Measurements from ENCODE around the gene SPHK2.

The SPHK2 gene

GRCh38 chr19:48587387-48587786 lies 31.9 kb upstream of the SPHK2 start:
- no peaks in the 10 kb centered on the region for H3K36me3 ChIP-seq (ENCODE audit: control insufficient read depth in 1 of 2, insufficient read depth in 2 of 2, low read length in 2 of 2)

GRCh38 chr19:48588670-48589401 lies 30.5 kb upstream of the SPHK2 start:
- peak; percentile 92 to 98 for DNase-seq
- Histone ChIP-seq H3K27me3 (ENCODE audit: insufficient read depth, low read length) (no peaks in the 10 kb centered on the region), H4K12ac (ENCODE audit: low read depth, low read length) (no peak overlapping the region), H3K27ac (ENCODE audit: low read depth, low read length) (no peak overlapping the region), H3K4ac (ENCODE audit: low read depth, low read length) (no peak overlapping the region), H4K8ac (ENCODE audit: low read depth, low read length) (peak overlapping the region; percentile 75), H3K9me3 (ENCODE audit: insufficient read depth, low read depth, low read length) (no peaks in the 10 kb centered on the region), H2BK5ac (ENCODE audit: low read depth, low read length, poor library complexity) (no peak overlapping the region), H3K14ac (ENCODE audit: low read length) (no peak overlapping the region), H3K79me2 (ENCODE audit: control insufficient read depth, insufficient read depth, low read length, poor library complexity) (no peaks in the 10 kb centered on the region), H3K18ac (ENCODE audit: low read length) (peak overlapping the region; percentile 30), H3K79me1 (ENCODE audit: low read length) (peaks cover 3% of the 10 kb centered on the region), H2AFZ (ENCODE audit: insufficient read depth, low read length, poor library complexity) (peak overlapping the region; percentile 21), H3K4me3 (ENCODE audit: low read depth, low read length) (no peak overlapping the region), H2BK120ac (ENCODE audit: insufficient read depth, low read length, poor library complexity) (no peak overlapping the region), H3K4me1 (ENCODE audit: control insufficient read depth in 1 of 2, insufficient read depth in 2 of 2, low read length in 2 of 2) (peaks cover 0 to 5% of the 10 kb centered on the region in 2 experiments), H2BK12ac (ENCODE audit: low read length) (peak overlapping the region; percentile 41), H3K36me3 (ENCODE audit: control insufficient read depth in 1 of 2, insufficient read depth in 2 of 2, low read length in 2 of 2) (no peaks in the 10 kb centered on the region), H3K23ac (ENCODE audit: low read length) (no peak overlapping the region), H2AK5ac (ENCODE audit: low read length) (no peak overlapping the region), H4K91ac (ENCODE audit: low read depth, low read length) (no peak overlapping the region), H3K4me2 (ENCODE audit: low read length) (peak overlapping the region; percentile 75), H3K9ac (ENCODE audit: low read length) (no peak overlapping the region)
- no CpG with 5 or more reads among the region's 36 CpGs for whole genome bisulfite sequencing (ENCODE audit: extremely low coverage, insufficient coverage, insufficient read length)

More at GRCh38 chr19:48587387-48587786, 31.9 kb upstream of the SPHK2 start:
- Histone ChIP-seq H2BK12ac (ENCODE audit: low read length) (no peak overlapping the region), H3K4me1 (ENCODE audit: control insufficient read depth in 1 of 2, insufficient read depth in 2 of 2, low read length in 2 of 2) (peaks cover 0 to 5% of the 10 kb centered on the region in 2 experiments), H3K4me3 (ENCODE audit: low read depth, low read length) (no peak overlapping the region), H4K91ac (ENCODE audit: low read depth, low read length) (no peak overlapping the region), H2BK120ac (ENCODE audit: insufficient read depth, low read length, poor library complexity) (no peak overlapping the region), H3K27ac (ENCODE audit: low read depth, low read length) (no peak overlapping the region), H3K9ac (ENCODE audit: low read length) (no peak overlapping the region), H3K79me1 (ENCODE audit: low read length) (peaks cover 3% of the 10 kb centered on the region), H3K9me3 (ENCODE audit: insufficient read depth, low read depth, low read length) (no peaks in the 10 kb centered on the region), H3K27me3 (ENCODE audit: insufficient read depth, low read length) (no peaks in the 10 kb centered on the region), H4K12ac (ENCODE audit: low read depth, low read length) (no peak overlapping the region), H3K14ac (ENCODE audit: low read length) (no peak overlapping the region), H3K18ac (ENCODE audit: low read length) (no peak overlapping the region), H3K4ac (ENCODE audit: low read depth, low read length) (no peak overlapping the region), H3K4me2 (ENCODE audit: low read length) (no peak overlapping the region), H3K79me2 (ENCODE audit: control insufficient read depth, insufficient read depth, low read length, poor library complexity) (no peaks in the 10 kb centered on the region), H2AK5ac (ENCODE audit: low read length) (no peak overlapping the region), H3K23ac (ENCODE audit: low read length) (no peak overlapping the region), H4K8ac (ENCODE audit: low read depth, low read length) (no peak overlapping the region), H2AFZ (ENCODE audit: insufficient read depth, low read length, poor library complexity) (no peak overlapping the region), H2BK5ac (ENCODE audit: low read depth, low read length, poor library complexity) (no peak overlapping the region)
- no peak for DNase-seq
- no CpG with 5 or more reads among the region's 3 CpGs for WGBS (ENCODE audit: extremely low coverage, insufficient coverage, insufficient read length)

GRCh38 chr19:48591021-48591420 lies 28.3 kb upstream of the SPHK2 start:
- H3K9ac ChIP-seq (ENCODE audit: low read length) = no peak overlapping the region
- H3K4me1 ChIP-seq (ENCODE audit: control insufficient read depth in 1 of 2, insufficient read depth in 2 of 2, low read length in 2 of 2) = peaks cover 0 to 5% of the 10 kb centered on the region in 2 experiments
- WGBS (ENCODE audit: extremely low coverage, insufficient coverage, insufficient read length) = no CpG with 5 or more reads among the region's 5 CpGs
- no peak overlapping the region for H3K23ac ChIP-seq (ENCODE audit: low read length)
- no peaks in the 10 kb centered on the region for H3K9me3 ChIP-seq (ENCODE audit: insufficient read depth, low read depth, low read length)
- H2AK5ac ChIP-seq (ENCODE audit: low read length) = no peak overlapping the region
- H4K8ac ChIP-seq (ENCODE audit: low read depth, low read length) = no peak overlapping the region
- H3K4me3 ChIP-seq (ENCODE audit: low read depth, low read length) = no peak overlapping the region
- H3K27me3 ChIP-seq (ENCODE audit: insufficient read depth, low read length) = no peaks in the 10 kb centered on the region
- H2BK120ac ChIP-seq (ENCODE audit: insufficient read depth, low read length, poor library complexity) = no peak overlapping the region
- no peak overlapping the region for H2BK12ac ChIP-seq (ENCODE audit: low read length)
- DNase-seq = peak in 1 of 2 donors; percentile 19
- no peak overlapping the region for H3K4ac ChIP-seq (ENCODE audit: low read depth, low read length)
- H3K36me3 ChIP-seq (ENCODE audit: control insufficient read depth in 1 of 2, insufficient read depth in 2 of 2, low read length in 2 of 2) = no peaks in the 10 kb centered on the region
- no peak overlapping the region for H2BK5ac ChIP-seq (ENCODE audit: low read depth, low read length, poor library complexity)
- H3K14ac ChIP-seq (ENCODE audit: low read length) = no peak overlapping the region
- H3K18ac ChIP-seq (ENCODE audit: low read length) = no peak overlapping the region
- no peak overlapping the region for H4K91ac ChIP-seq (ENCODE audit: low read depth, low read length)
- no peaks in the 10 kb centered on the region for H3K79me2 ChIP-seq (ENCODE audit: control insufficient read depth, insufficient read depth, low read length, poor library complexity)
- no peak overlapping the region for H2AFZ ChIP-seq (ENCODE audit: insufficient read depth, low read length, poor library complexity)
- peaks cover 3% of the 10 kb centered on the region for H3K79me1 ChIP-seq (ENCODE audit: low read length)
- no peak overlapping the region for H3K27ac ChIP-seq (ENCODE audit: low read depth, low read length)
- no peak overlapping the region for H4K12ac ChIP-seq (ENCODE audit: low read depth, low read length)
- H3K4me2 ChIP-seq (ENCODE audit: low read length) = no peak overlapping the region

GRCh38 chr19:48595171-48595570 lies 24.1 kb upstream of the SPHK2 start:
- H3K18ac ChIP-seq (ENCODE audit: low read length) = no peak overlapping the region
- no peaks in the 10 kb centered on the region for H3K79me1 ChIP-seq (ENCODE audit: low read length)
- H2AK5ac ChIP-seq (ENCODE audit: low read length) = no peak overlapping the region
- no peak overlapping the region for H4K8ac ChIP-seq (ENCODE audit: low read depth, low read length)
- no peak overlapping the region for H3K23ac ChIP-seq (ENCODE audit: low read length)
- H3K14ac ChIP-seq (ENCODE audit: low read length) = no peak overlapping the region
- no peak overlapping the region for H2AFZ ChIP-seq (ENCODE audit: insufficient read depth, low read length, poor library complexity)
- no CpG with 5 or more reads among the region's 9 CpGs for whole genome bisulfite sequencing (ENCODE audit: extremely low coverage, insufficient coverage, insufficient read length)
- no peak overlapping the region for H3K27ac ChIP-seq (ENCODE audit: low read depth, low read length)
- no peak overlapping the region for H2BK12ac ChIP-seq (ENCODE audit: low read length)
- no peak overlapping the region for H3K4me3 ChIP-seq (ENCODE audit: low read depth, low read length)
- no peaks in the 10 kb centered on the region for H3K36me3 ChIP-seq (ENCODE audit: control insufficient read depth in 1 of 2, insufficient read depth in 2 of 2, low read length in 2 of 2)
- H3K4me1 ChIP-seq (ENCODE audit: control insufficient read depth in 1 of 2, insufficient read depth in 2 of 2, low read length in 2 of 2) = no peaks in the 10 kb centered on the region
- H4K91ac ChIP-seq (ENCODE audit: low read depth, low read length) = no peak overlapping the region
- no peak for DNase-seq
- H3K27me3 ChIP-seq (ENCODE audit: insufficient read depth, low read length) = no peaks in the 10 kb centered on the region
- H3K9me3 ChIP-seq (ENCODE audit: insufficient read depth, low read depth, low read length) = no peaks in the 10 kb centered on the region
- H3K4me2 ChIP-seq (ENCODE audit: low read length) = no peak overlapping the region
- no peak overlapping the region for H4K12ac ChIP-seq (ENCODE audit: low read depth, low read length)
- no peak overlapping the region for H2BK120ac ChIP-seq (ENCODE audit: insufficient read depth, low read length, poor library complexity)
- H3K79me2 ChIP-seq (ENCODE audit: control insufficient read depth, insufficient read depth, low read length, poor library complexity) = no peaks in the 10 kb centered on the region
- no peak overlapping the region for H3K9ac ChIP-seq (ENCODE audit: low read length)
- H2BK5ac ChIP-seq (ENCODE audit: low read depth, low read length, poor library complexity) = no peak overlapping the region
- H3K4ac ChIP-seq (ENCODE audit: low read depth, low read length) = no peak overlapping the region
